Epithelial cell of prostate (primary cell): ENCODE data around the gene TMEM38A.
A peak's percentile ranks its signal among the peaks of the same experiment; 100 is the strongest.

ENCODE experiments used
- DNase-seq: peaks from one replicate; pipeline ENCODE4 v3.0.0-alpha.2; 2011; ENCODE audit warnings: low read depth, low spot score
- H3K27ac ChIP-seq: fragments of 450-650 bp; 2 replicates; pipeline ENCODE4 v1.5.1; 2017; ENCODE audit warnings: mild to moderate bottlenecking

Gene TMEM38A

GRCh38 chr19:16660763-16661479 lies at the start of gene TMEM38A:
Gene TMEM38A (plus strand): TSS chr19:16661139. CDS start chr19:16661218, 79 bp downstream.
- DNase-seq = no peak
- H3K27ac ChIP-seq = peak within 1 kb of the TSS; percentile 90

- H3K27ac ChIP-seq = no peak overlapping the region
- DNase-seq = no peak
Measured at GRCh38 chr19:16612636-16613035, 48.3 kb upstream of the TMEM38A start.

- no peak for DNase-seq
- no peak overlapping the region for H3K27ac ChIP-seq
Measured at GRCh38 chr19:16613841-16614240, 47.1 kb upstream of the TMEM38A start.

GRCh38 chr19:16614941-16615340 lies 46.0 kb upstream of the TMEM38A start:
- no peak overlapping the region for H3K27ac ChIP-seq
- no peak for DNase-seq

GRCh38 chr19:16615808-16616207 lies 45.1 kb upstream of the TMEM38A start:
- no peak overlapping the region for H3K27ac ChIP-seq
- no peak for DNase-seq

- no peak for DNase-seq
Measured at GRCh38 chr19:16618248-16618647, 42.7 kb upstream of the TMEM38A start.

GRCh38 chr19:16619457-16619856 lies 41.5 kb upstream of the TMEM38A start:
- no peak for DNase-seq
- no peak overlapping the region for H3K27ac ChIP-seq

More at GRCh38 chr19:16618248-16618647, 42.7 kb upstream of the TMEM38A start:
- no peak overlapping the region for H3K27ac ChIP-seq

- DNase-seq = no peak
- H3K27ac ChIP-seq = no peak overlapping the region
Measured at GRCh38 chr19:16620018-16620417, 40.9 kb upstream of the TMEM38A start.

GRCh38 chr19:16620584-16620983 lies 40.4 kb upstream of the TMEM38A start:
- no peak overlapping the region for H3K27ac ChIP-seq
- DNase-seq = no peak

GRCh38 chr19:16621165-16621800 lies 39.7 kb upstream of the TMEM38A start:
- DNase-seq = no peak
- no peak overlapping the region for H3K27ac ChIP-seq

GRCh38 chr19:16623066-16623465 lies 37.9 kb upstream of the TMEM38A start:
- H3K27ac ChIP-seq = no peak overlapping the region
- no peak for DNase-seq

- H3K27ac ChIP-seq = no peak overlapping the region
- DNase-seq = no peak
Measured at GRCh38 chr19:16623576-16623975, 37.4 kb upstream of the TMEM38A start.

- no peak for DNase-seq
- no peak overlapping the region for H3K27ac ChIP-seq
Measured at GRCh38 chr19:16624236-16624635, 36.7 kb upstream of the TMEM38A start.

GRCh38 chr19:16625163-16625958 lies 35.6 kb upstream of the TMEM38A start:
- no peak overlapping the region for H3K27ac ChIP-seq
- DNase-seq = no peak

GRCh38 chr19:16626796-16627192 lies 34.1 kb upstream of the TMEM38A start:
- no peak for DNase-seq
- peak overlapping the region; percentile 72 for H3K27ac ChIP-seq

GRCh38 chr19:16627193-16627927 lies 33.6 kb upstream of the TMEM38A start:
- no peak for DNase-seq
- peak overlapping the region; percentile 72 for H3K27ac ChIP-seq

GRCh38 chr19:16627928-16628182 lies 33.1 kb upstream of the TMEM38A start:
- DNase-seq = no peak
- peak overlapping the region; percentile 72 for H3K27ac ChIP-seq

- peak; percentile 55 for DNase-seq
- H3K27ac ChIP-seq = peak within 1 kb of the TSS; percentile 72
Measured at GRCh38 chr19:16628183-16628983, 32.6 kb upstream of the TMEM38A start, which contains the start of gene MED26. Gene MED26 (minus strand): TSS chr19:16628204. CDS start chr19:16627943, 261 bp downstream.

- DNase-seq = no peak
- peak overlapping the region; percentile 72 for H3K27ac ChIP-seq
Measured at GRCh38 chr19:16628984-16629691, 31.8 kb upstream of the TMEM38A start.
